Sigmoid colon (tissue), 7 donors: ENCODE data around the gene SCLY. TPM values are rescaled to one million over a fixed set of nuclear protein-coding genes. Genes with fewer than 3 reads are reported as not detected.

Experiments used
- DNase-seq: peaks from one replicate; pipeline ENCODE4 v3.0.0-alpha.2; 2019
- H3K27ac ChIP-seq, 4 donors: fragments of 200-600 bp; sonication (generic); one replicate each; pipeline ENCODE4 v1.5.1; 2016 to 2019; ENCODE audit warnings: mild to moderate bottlenecking in 1 of 4
- H3K27me3 ChIP-seq, 3 donors: fragments of 200-600 bp; sonication (generic); one replicate each; pipeline ENCODE4 v1.5.1; 2019; ENCODE audit warnings: mild to moderate bottlenecking in 1 of 3
- H3K36me3 ChIP-seq, 4 donors: fragments of 200-600 bp; sonication (generic); one replicate each; pipeline ENCODE4 v1.5.1; 2016 to 2019
- H3K4me1 ChIP-seq, 4 donors: fragments of 200-600 bp; sonication (generic); one replicate each; pipeline ENCODE4 v1.5.1; 2017 to 2019
- H3K4me3 ChIP-seq, 4 donors: fragments of 200-600 bp; sonication (generic); one replicate each; pipeline ENCODE4 v1.5.1; 2017 to 2019; ENCODE audit warnings: mild to moderate bottlenecking in 2 of 4, moderate library complexity in 1 of 4
- H3K9me3 ChIP-seq, 4 donors: fragments of 200-600 bp in 3 of 4; sonication (generic) in 3 of 4; one replicate each; pipeline versions ENCODE4 v1.5.1 to v1.6.1; 2013 to 2019
- CTCF ChIP-seq, 4 experiments: fragments of 450-650 bp in 3 of 4; fragments of 200-600 bp in 1 of 4; IDR thresholded peaks; one replicate each; pipeline ENCODE4 v1.5.1; 2016 to 2019; ENCODE audit warnings: antibody characterized with exemption in 4 of 4, mild to moderate bottlenecking in 3 of 4, moderate library complexity in 2 of 4
- EP300 ChIP-seq, 4 donors: sonication (generic); formaldehyde crosslinking; IDR thresholded peaks; one replicate each; pipeline ENCODE4 v1.6.1; 2017; ENCODE audit warnings: antibody characterized with exemption in 4 of 4
- POLR2A ChIP-seq, 2 donors: fragments of 450-650 bp; IDR thresholded peaks; one replicate each; pipeline ENCODE4 v1.6.1; 2016; ENCODE audit warnings: antibody characterized with exemption in 2 of 2, mild to moderate bottlenecking in 2 of 2, moderate library complexity in 2 of 2
- POLR2AphosphoS5 ChIP-seq, 4 donors: sonication (generic); formaldehyde crosslinking; IDR thresholded peaks; one replicate each; pipeline ENCODE4 v1.6.1; 2017; ENCODE audit warnings: antibody characterized with exemption in 4 of 4
- WGBS, 2 donors: extraction: QIAGEN DNeasy Blood & Tissue Kit; methylation state at CpG; one replicate each; pipeline ENCODE4 v1.1.7; 2013; 5-methylcytosine and 5-hydroxymethylcytosine counted together
- intact Hi-C: fragments of 100-400 bp; cut with DNase I; formaldehyde crosslinking; loops from one replicate; pipeline ENCODE4 v1.15.1; 2023
- polyA plus RNA-seq, 3 donors: library from polyadenylated mRNA; stranded (reverse); fragments of 200-250 nt; gene quantifications; one replicate each; pipeline ENCODE4 v1.2.3, GENCODE V29; 2013
- total RNA-seq, 4 donors: library from RNA; depleted of rRNA; stranded (reverse); fragments of >200 nt; gene quantifications; one replicate each; pipeline ENCODE4 v1.1.0, GENCODE V29; 2016
- donor health status: healthy with polysubstance abuse.
- donor health status: Bipolar disorder and iron deficiency.
- donor health status: healthy.

The SCLY gene
- total and polyA plus RNA-seq, 7 donors, result 5.4 to 19.5 (median 10.9) TPM

DNA sequence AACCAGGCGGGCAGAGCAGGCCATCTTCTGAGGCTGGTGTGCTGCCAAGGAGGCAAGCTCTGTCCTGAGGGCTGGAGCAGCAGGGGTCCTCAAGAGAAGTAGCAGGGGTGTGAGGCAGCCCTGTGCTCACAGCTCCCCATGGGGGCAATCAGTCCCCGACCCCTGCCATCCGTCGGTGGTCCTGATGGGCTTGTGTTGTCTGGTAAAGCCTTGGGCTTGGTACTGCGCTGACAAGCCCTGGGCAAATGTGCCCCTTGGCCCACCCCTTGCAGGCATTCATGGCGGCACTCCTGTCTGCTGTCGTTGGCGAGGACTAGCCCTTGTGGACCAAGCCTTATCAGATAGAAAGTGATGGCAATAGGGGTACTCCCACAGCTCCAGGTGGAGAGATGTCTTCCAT, 22.6 kb upstream of the SCLY start:
- no peak for DNase-seq
- Histone ChIP-seq H3K4me3 (no peak overlapping the region), H3K4me1 (no peaks in the 10 kb centered on the region), H3K27ac (no peak overlapping the region), H3K9me3 (no peaks in the 10 kb centered on the region), H3K36me3 (peaks cover 6 to 96% (median 31%) of the 10 kb centered on the region in 4 donors), H3K27me3 (no peaks in the 10 kb centered on the region)
- no peak for TF ChIP-seq POLR2AphosphoS5 (IDR thresholded peaks at IDR 0.05)
- intact Hi-C loops, result no loop called here
- 99% methylated on average over 8 of the region's 8 CpGs for WGBS, 2 donors

DNA sequence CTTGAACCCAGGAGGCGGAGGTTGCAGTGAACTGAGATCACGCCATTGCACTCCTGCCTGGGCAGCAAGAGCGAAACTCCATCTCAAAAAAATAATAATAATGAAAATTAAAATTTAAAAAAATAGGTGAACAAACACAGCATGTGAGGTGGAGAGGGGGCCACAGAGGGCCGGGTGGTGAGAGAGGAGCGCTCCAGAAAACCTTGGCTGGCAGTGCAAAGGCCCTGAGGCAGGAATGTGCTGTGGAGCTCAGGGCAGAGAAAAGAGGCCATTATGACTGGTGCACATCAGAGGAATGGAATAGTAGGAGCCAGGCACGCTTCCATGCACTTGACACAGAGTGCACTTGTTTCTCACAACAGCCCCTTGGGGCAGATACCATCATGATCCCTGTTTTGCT, 21.6 kb upstream of the SCLY start:
- TF ChIP-seq POLR2AphosphoS5 (IDR thresholded peaks at IDR 0.05), result no peak
- TF ChIP-seq EP300 (IDR thresholded peaks at IDR 0.05), result no peak
- no peak for TF ChIP-seq CTCF (IDR thresholded peaks at IDR 0.05)
- TF ChIP-seq POLR2A (IDR thresholded peaks at IDR 0.05), result no peak
- Histone ChIP-seq H3K4me3 (no peak overlapping the region), H3K27ac (no peak overlapping the region), H3K4me1 (no peaks in the 10 kb centered on the region), H3K27me3 (no peaks in the 10 kb centered on the region), H3K36me3 (peaks cover 6 to 95% (median 28%) of the 10 kb centered on the region in 4 donors), H3K9me3 (no peaks in the 10 kb centered on the region)
- intact Hi-C loops, result no loop called here
- no peak for DNase-seq
- 89 to 91% methylated on average over 6 of the region's 6 CpGs for WGBS, 2 donors

- intact Hi-C loops, result no loop called here
- 96 to 97% methylated on average over 11 of the region's 11 CpGs for WGBS, 2 donors
- no peaks in the 10 kb centered on the region for H3K4me1 ChIP-seq
- no peaks in the 10 kb centered on the region for H3K9me3 ChIP-seq
- no peak for TF ChIP-seq CTCF (IDR thresholded peaks at IDR 0.05)
- TF ChIP-seq POLR2AphosphoS5 (IDR thresholded peaks at IDR 0.05), result no peak
- no peak for TF ChIP-seq EP300 (IDR thresholded peaks at IDR 0.05)
- no peak for TF ChIP-seq POLR2A (IDR thresholded peaks at IDR 0.05)
- DNase-seq, result no peak
- no peak overlapping the region for H3K27ac ChIP-seq
- H3K27me3 ChIP-seq, result no peaks in the 10 kb centered on the region
- no peak overlapping the region for H3K4me3 ChIP-seq
- peaks cover 6 to 90% (median 25%) of the 10 kb centered on the region in 4 donors for H3K36me3 ChIP-seq
Observed at GRCh38 chr2:238039985-238040384, 20.8 kb upstream of the SCLY start.

GRCh38 chr2:238040918-238041317, 19.9 kb upstream of the SCLY start:
- H3K4me3 ChIP-seq, result no peak overlapping the region
- no peaks in the 10 kb centered on the region for H3K4me1 ChIP-seq
- intact Hi-C loops, result no loop called here
- DNase-seq, result no peak
- no peaks in the 10 kb centered on the region for H3K27me3 ChIP-seq
- WGBS, 2 donors, result 90 to 91% methylated on average over 9 of the region's 9 CpGs
- TF ChIP-seq POLR2A (IDR thresholded peaks at IDR 0.05) (no peak), POLR2AphosphoS5 (IDR thresholded peaks at IDR 0.05) (no peak), CTCF (IDR thresholded peaks at IDR 0.05) (no peak), EP300 (IDR thresholded peaks at IDR 0.05) (no peak)
- H3K36me3 ChIP-seq, result peaks cover 6 to 85% (median 22%) of the 10 kb centered on the region in 4 donors
- H3K27ac ChIP-seq, result no peak overlapping the region
- H3K9me3 ChIP-seq, result no peaks in the 10 kb centered on the region

- Histone ChIP-seq H3K27ac (no peak overlapping the region), H3K27me3 (no peaks in the 10 kb centered on the region), H3K4me1 (no peaks in the 10 kb centered on the region), H3K36me3 (peaks cover 5 to 81% (median 18%) of the 10 kb centered on the region in 4 donors), H3K9me3 (no peaks in the 10 kb centered on the region), H3K4me3 (no peak overlapping the region)
- DNase-seq, result no peak
- TF ChIP-seq POLR2A (IDR thresholded peaks at IDR 0.05), result no peak
- no peak for TF ChIP-seq POLR2AphosphoS5 (IDR thresholded peaks at IDR 0.05)
- no peak for TF ChIP-seq CTCF (IDR thresholded peaks at IDR 0.05)
- TF ChIP-seq EP300 (IDR thresholded peaks at IDR 0.05), result no peak
- intact Hi-C loops, result no loop called here
- 96% methylated on average over 5 of the region's 5 CpGs for WGBS, 2 donors
Observed at GRCh38 chr2:238042090-238042489, 18.7 kb upstream of the SCLY start.
